ENCODE data around the gene CNTN5. TPM values are rescaled to one million over a fixed set of nuclear protein-coding genes. Genes with fewer than 3 reads are reported as not detected.

CNTN5 gene
- total RNA-seq, 1 donor from 2014 or later, result not detected

DNA sequence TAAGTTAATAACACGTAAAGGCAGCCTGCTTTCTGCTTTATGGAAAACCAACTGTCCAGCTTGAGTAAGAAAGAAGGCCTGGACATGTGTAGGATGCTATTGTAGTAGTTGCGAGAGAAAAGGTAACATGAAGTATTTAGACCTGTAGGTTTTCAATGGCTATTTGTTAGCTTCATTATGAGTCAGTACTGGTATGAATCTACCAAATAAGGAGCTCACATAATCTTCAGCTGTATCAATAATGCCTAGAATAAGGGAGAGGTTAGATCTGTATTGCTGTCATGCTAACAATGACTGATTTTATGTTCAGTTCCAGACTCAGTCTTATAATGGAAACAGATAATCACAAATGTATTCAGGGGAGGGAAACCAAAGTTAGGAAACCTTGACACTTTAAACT, 550.3 kb downstream of the CNTN5 start:
- no peak for DNase-seq (ENCODE audit: low spot score)
- no peak overlapping the region for H3K27ac Mint-ChIP-seq (ENCODE audit: unreplicated experiment)
- no peak overlapping the region for H3K4me3 Mint-ChIP-seq (ENCODE audit: unreplicated experiment)
- no peaks in the 10 kb centered on the region for H3K9me3 Mint-ChIP-seq (ENCODE audit: low read depth)
- no peaks in the 10 kb centered on the region for H3K4me1 Mint-ChIP-seq (ENCODE audit: low read depth)
- H3K36me3 Mint-ChIP-seq (ENCODE audit: low read depth), result no peaks in the 10 kb centered on the region
- no peak for TF ChIP-seq CTCF (IDR thresholded peaks at IDR 0.05)
- peaks cover 24% of the 10 kb centered on the region for H3K27me3 Mint-ChIP-seq (ENCODE audit: low read depth)

DNA sequence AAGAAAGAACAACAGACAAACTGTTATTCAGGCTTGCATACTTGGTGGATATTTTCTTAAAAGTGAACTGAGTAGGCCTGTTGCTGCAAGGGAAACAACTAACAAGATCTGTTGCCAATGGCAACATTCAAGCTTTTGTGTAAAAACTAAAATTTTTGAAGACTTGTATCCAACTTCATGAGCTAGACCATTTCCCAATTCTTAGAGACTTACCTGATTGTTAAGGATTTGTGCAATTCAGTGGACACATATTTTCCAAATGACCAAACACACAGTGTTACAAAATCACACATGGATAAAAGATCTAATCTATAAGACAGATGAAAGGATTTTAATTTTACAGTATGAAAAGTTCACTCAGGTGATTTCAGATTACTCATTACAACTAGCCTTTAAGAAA, 564.1 kb downstream of the CNTN5 start:
- H3K9me3 Mint-ChIP-seq (ENCODE audit: low read depth), result peaks cover 9% of the 10 kb centered on the region
- no peaks in the 10 kb centered on the region for H3K36me3 Mint-ChIP-seq (ENCODE audit: low read depth)
- H3K4me1 Mint-ChIP-seq (ENCODE audit: low read depth), result no peaks in the 10 kb centered on the region
- H3K4me3 Mint-ChIP-seq (ENCODE audit: unreplicated experiment), result no peak overlapping the region
- DNase-seq (ENCODE audit: low spot score), result no peak
- no peak for TF ChIP-seq CTCF (IDR thresholded peaks at IDR 0.05)
- H3K27ac Mint-ChIP-seq (ENCODE audit: unreplicated experiment), result no peak overlapping the region
- peaks cover 7% of the 10 kb centered on the region for H3K27me3 Mint-ChIP-seq (ENCODE audit: low read depth)

DNA sequence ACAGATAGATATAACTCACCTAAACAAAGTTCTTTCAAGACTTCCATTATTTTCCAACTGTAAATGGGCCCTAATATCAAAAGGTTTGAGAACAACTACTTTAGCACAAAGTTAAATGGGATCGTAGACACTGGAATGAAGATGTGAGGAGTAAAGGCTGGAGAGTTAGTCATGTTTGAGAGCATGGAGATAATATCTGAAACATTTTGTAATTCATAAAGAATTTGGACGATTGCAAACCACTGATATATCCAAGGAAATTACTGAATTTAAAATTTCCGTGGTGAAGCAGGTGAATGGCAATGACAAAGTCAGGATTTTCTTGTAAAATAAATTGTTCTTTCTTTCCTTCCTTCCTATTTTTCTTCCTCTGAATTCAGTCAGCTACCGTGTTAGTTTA, 564.9 kb downstream of the CNTN5 start:
- H3K36me3 Mint-ChIP-seq (ENCODE audit: low read depth), result no peaks in the 10 kb centered on the region
- H3K4me3 Mint-ChIP-seq (ENCODE audit: unreplicated experiment), result no peak overlapping the region
- H3K9me3 Mint-ChIP-seq (ENCODE audit: low read depth), result peaks cover 9% of the 10 kb centered on the region
- DNase-seq (ENCODE audit: low spot score), result no peak
- no peak for TF ChIP-seq CTCF (IDR thresholded peaks at IDR 0.05)
- no peak overlapping the region for H3K27ac Mint-ChIP-seq (ENCODE audit: unreplicated experiment)
- H3K27me3 Mint-ChIP-seq (ENCODE audit: low read depth), result peaks cover 11% of the 10 kb centered on the region
- H3K4me1 Mint-ChIP-seq (ENCODE audit: low read depth), result no peaks in the 10 kb centered on the region

GRCh38 chr11:99589771-99590170, 569.0 kb downstream of the CNTN5 start:
- Mint-ChIP-seq H3K4me1 (ENCODE audit: low read depth) (no peaks in the 10 kb centered on the region), H3K4me3 (ENCODE audit: unreplicated experiment) (no peak overlapping the region), H3K9me3 (ENCODE audit: low read depth) (no peaks in the 10 kb centered on the region)

GRCh38 chr11:99592266-99592665, 571.5 kb downstream of the CNTN5 start:
- Mint-ChIP-seq H3K9me3 (ENCODE audit: low read depth) (no peaks in the 10 kb centered on the region), H3K4me3 (ENCODE audit: unreplicated experiment) (no peak overlapping the region), H3K27ac (ENCODE audit: unreplicated experiment) (no peak overlapping the region), H3K4me1 (ENCODE audit: low read depth) (no peaks in the 10 kb centered on the region), H3K27me3 (ENCODE audit: low read depth) (peaks cover 24% of the 10 kb centered on the region), H3K36me3 (ENCODE audit: low read depth) (no peaks in the 10 kb centered on the region)
- TF ChIP-seq CTCF (IDR thresholded peaks at IDR 0.05), result no peak
- DNase-seq (ENCODE audit: low spot score), result no peak

More at GRCh38 chr11:99589771-99590170, 569.0 kb downstream of the CNTN5 start:
- no peak for DNase-seq (ENCODE audit: low spot score)
- H3K27ac Mint-ChIP-seq (ENCODE audit: unreplicated experiment), result no peak overlapping the region
- no peaks in the 10 kb centered on the region for H3K36me3 Mint-ChIP-seq (ENCODE audit: low read depth)
- TF ChIP-seq CTCF (IDR thresholded peaks at IDR 0.05), result no peak
- peaks cover 22% of the 10 kb centered on the region for H3K27me3 Mint-ChIP-seq (ENCODE audit: low read depth)

Data from chondrocyte (in vitro differentiated cells).